CMK (cell line): ENCODE results near the gene TRIM73.
"Not testable (repeated sequence)": the region's sequence is repeated elsewhere in the genome, so short reads cannot be mapped to it uniquely, and the experiment has no call there.

Experiments used
- DNase-seq: peaks from one replicate; pipeline ENCODE4 v3.0.0-alpha.2; 2010; ENCODE audit warnings: low read depth

TRIM73 gene

GRCh38 chr7:75415829-75416373, 20.5 kb downstream of the TRIM73 start:
- DNase-seq = not testable (repeated sequence)

GRCh38 chr7:75416787-75417186, 21.4 kb downstream of the TRIM73 start:
- not testable (repeated sequence) for DNase-seq

- not testable (repeated sequence) for DNase-seq
These were observed 22.9 kb downstream of the TRIM73 start for GRCh38 chr7:75418292-75418858.

GRCh38 chr7:75419210-75419609, 23.8 kb downstream of the TRIM73 start:
- not testable (repeated sequence) for DNase-seq

GRCh38 chr7:75419693-75420092, 24.3 kb downstream of the TRIM73 start:
- DNase-seq = not testable (repeated sequence)

- DNase-seq = not testable (repeated sequence)
These were observed 24.7 kb downstream of the TRIM73 start for GRCh38 chr7:75420152-75420551.

- DNase-seq = not testable (repeated sequence)
These were observed 26.6 kb downstream of the TRIM73 start for GRCh38 chr7:75421798-75422710.

- DNase-seq = not testable (repeated sequence)
These were observed 28.1 kb downstream of the TRIM73 start for GRCh38 chr7:75423481-75423880.

GRCh38 chr7:75439000-75439399, 43.6 kb downstream of the TRIM73 start:
- not testable (repeated sequence) for DNase-seq

- DNase-seq = not testable (repeated sequence)
These were observed 46.7 kb downstream of the TRIM73 start for GRCh38 chr7:75442101-75442464.

GRCh38 chr7:75442465-75443111, 47.2 kb downstream of the TRIM73 start:
- not testable (repeated sequence) for DNase-seq

GRCh38 chr7:75449946-75450345, 54.5 kb downstream of the TRIM73 start:
- not testable (repeated sequence) for DNase-seq

GRCh38 chr7:75452494-75452955, 57.1 kb downstream of the TRIM73 start:
- DNase-seq = not testable (repeated sequence)
